Calu3 (cell line): ENCODE measurements around the gene ZNF124. TPM values are rescaled to one million over a fixed set of nuclear protein-coding genes. Genes with fewer than 3 reads are reported as not detected.
"Not testable (repeated sequence)": the region's sequence is repeated elsewhere in the genome, so short reads cannot be mapped to it uniquely, and the experiment has no call there.

ENCODE experiments used
- BruUV-seq: library from RNA; stranded (reverse); fragments of 400-500 nt; replicated peaks from 2 replicates; lab custom pipeline; 2021; lab: Mats Ljungman, UMichigan
- CTCF ChIA-PET: fragments of 300-600 bp; sonication (Branson Sonifier 250); formaldehyde crosslinking; loops from one replicate; lab custom pipeline; 2022; ENCODE audit warnings: antibody characterized with exemption; lab: Charles Lee
- DNase-seq: peaks from one replicate; pipeline ENCODE4 v3.0.0; 2022
- H3K27ac Mint-ChIP-seq: one replicate; pipeline ENCODE4 v1.8.0; 2022; ENCODE audit warnings: mixed read lengths; ENCODE audit not compliant: unreplicated experiment
- H3K27me3 Mint-ChIP-seq: one replicate; pipeline ENCODE4 v1.8.0; 2022; ENCODE audit warnings: mixed read lengths; ENCODE audit not compliant: unreplicated experiment
- H3K36me3 Mint-ChIP-seq: one replicate; pipeline ENCODE4 v1.8.0; 2022; ENCODE audit warnings: mild to moderate bottlenecking, moderate library complexity, mixed read lengths; ENCODE audit not compliant: insufficient read depth, unreplicated experiment
- H3K4me1 Mint-ChIP-seq: one replicate; pipeline ENCODE4 v1.8.0; 2022; ENCODE audit warnings: mild to moderate bottlenecking, low read depth, mixed read lengths; ENCODE audit not compliant: unreplicated experiment
- H3K4me3 Mint-ChIP-seq: one replicate; pipeline ENCODE4 v1.8.0; 2022; ENCODE audit warnings: mild to moderate bottlenecking, low read depth, moderate library complexity, mixed read lengths; ENCODE audit not compliant: unreplicated experiment
- H3K9me3 Mint-ChIP-seq: one replicate; pipeline ENCODE4 v1.8.0; 2022; ENCODE audit warnings: low read depth, mixed read lengths; ENCODE audit not compliant: unreplicated experiment
- CTCF ChIP-seq: fragments of 200-600 bp; IDR thresholded peaks from one replicate; pipeline ENCODE4 v1.8.0; 2022; ENCODE audit warnings: antibody characterized with exemption; ENCODE audit not compliant: unreplicated experiment
- intact Hi-C: fragments of 100-400 bp; cut with micrococcal nuclease; formaldehyde crosslinking; loops from one replicate; pipeline ENCODE4 v1.10.0; 2022; ENCODE audit not compliant: unreplicated experiment
- total RNA-seq: library from RNA; stranded (reverse); gene quantifications from 2 replicates; pipeline ENCODE4 v1.2.3, GENCODE V29; 2022

Gene ZNF124
- total RNA-seq, 1 experiment from 2014 or later, result 45.6 TPM

- Mint-ChIP-seq H3K4me1 (peaks cover 10% of the 10 kb centered on the region), H3K9me3 (peaks cover 15% of the 10 kb centered on the region), H3K36me3 (peaks cover 9% of the 10 kb centered on the region), H3K27ac (no peak overlapping the region), H3K27me3 (no peaks in the 10 kb centered on the region), H3K4me3 (no peak overlapping the region)
- DNase-seq, result no peak
- TF ChIP-seq CTCF, result no peak
- CTCF ChIA-PET, result no interaction called here
- intact Hi-C loops, result no loop called here
- BruUV-seq, result no TSS peak
Observed at GRCh38 chr1:247131236-247131635, 40.6 kb downstream of the ZNF124 start.

GRCh38 chr1:247127519-247128282, 44.1 kb downstream of the ZNF124 start:
- intact Hi-C loops, result loop anchor here (2.0 kb wide), 1 partner anchor 41 kb away; no protein-coding TSS in a partner anchor
- H3K36me3 Mint-ChIP-seq, CTCF ChIA-PET, H3K27me3 Mint-ChIP-seq, DNase-seq, H3K9me3 Mint-ChIP-seq: not testable (repeated sequence)
- Mint-ChIP-seq H3K4me1 (peaks cover 10% of the 10 kb centered on the region), H3K4me3 (peak overlapping the region; percentile 67), H3K27ac (peak overlapping the region; percentile 57)
- BruUV-seq, result TSS peak; percentile 95

GRCh38 chr1:247126601-247127000, 45.2 kb downstream of the ZNF124 start:
- H3K27me3 Mint-ChIP-seq, CTCF ChIA-PET, DNase-seq, H3K4me3 Mint-ChIP-seq, H3K9me3 Mint-ChIP-seq, BruUV-seq, H3K27ac Mint-ChIP-seq, intact Hi-C loops: not testable (repeated sequence)
- Mint-ChIP-seq H3K36me3 (peaks cover 11% of the 10 kb centered on the region), H3K4me1 (peaks cover 10% of the 10 kb centered on the region)

GRCh38 chr1:247126166-247126565, 45.7 kb downstream of the ZNF124 start:
- intact Hi-C loops, BruUV-seq: not testable (repeated sequence)

GRCh38 chr1:247121382-247121781, 50.4 kb downstream of the ZNF124 start:
- Mint-ChIP-seq H3K4me1 (no peaks in the 10 kb centered on the region), H3K36me3 (peaks cover 8% of the 10 kb centered on the region), H3K9me3 (no peaks in the 10 kb centered on the region), H3K27me3 (no peaks in the 10 kb centered on the region), H3K27ac (no peak overlapping the region), H3K4me3 (no peak overlapping the region)
- no TSS peak for BruUV-seq
- no peak for DNase-seq
- TF ChIP-seq CTCF, result no peak
- CTCF ChIA-PET, result interaction anchor here (0.7 kb wide), 1 partner anchor 340 kb away, joined by 4 read pairs; no protein-coding TSS in a partner anchor
- intact Hi-C loops, result no loop called here

More at GRCh38 chr1:247126166-247126565, 45.7 kb downstream of the ZNF124 start:
- H3K4me3 Mint-ChIP-seq, H3K27ac Mint-ChIP-seq, DNase-seq, H3K27me3 Mint-ChIP-seq, CTCF ChIA-PET, H3K9me3 Mint-ChIP-seq: not testable (repeated sequence)
- Mint-ChIP-seq H3K4me1 (peaks cover 10% of the 10 kb centered on the region), H3K36me3 (peaks cover 12% of the 10 kb centered on the region)

GRCh38 chr1:247120408-247120668, 51.5 kb downstream of the ZNF124 start:
- intact Hi-C loops, DNase-seq, H3K4me3 Mint-ChIP-seq, H3K9me3 Mint-ChIP-seq, H3K4me1 Mint-ChIP-seq, BruUV-seq, CTCF ChIA-PET, H3K27me3 Mint-ChIP-seq, H3K27ac Mint-ChIP-seq: not testable (repeated sequence)
- H3K36me3 Mint-ChIP-seq, result peaks cover 11% of the 10 kb centered on the region
